Gastrocnemius medialis (tissue), 4 donors: ENCODE data around the gene SEPTIN12. TPM values are rescaled to one million over a fixed set of nuclear protein-coding genes. Genes with fewer than 3 reads are reported as not detected.

ENCODE experiments used
- ATAC-seq, 2 donors: fragments of 150-250 bp; one replicate each; pipeline ENCODE4 v1.9.1; 2016
- DNase-seq, 2 donors: peaks; one replicate each; pipeline ENCODE4 v3.0.0-alpha.2; 2019
- H3K27ac ChIP-seq, 4 donors: fragments of 200-600 bp; sonication (generic); 1 replicate in 1 of 4; 2 replicates in 3 of 4; pipeline ENCODE4 v1.5.1; 2016 to 2018; ENCODE audit warnings: mild to moderate bottlenecking in 2 of 4, moderate library complexity in 1 of 4
- H3K27me3 ChIP-seq, 3 donors: fragments of 200-600 bp; sonication (generic) in 2 of 3; 1 replicate in 1 of 3; 2 replicates in 2 of 3; pipeline versions ENCODE4 v1.5.1 to v1.6.0; 2016 to 2019; ENCODE audit warnings: mild to moderate bottlenecking in 1 of 3, moderate library complexity in 1 of 3
- H3K36me3 ChIP-seq, 2 donors: fragments of 200-600 bp; sonication (generic) in 1 of 2; one replicate each; pipeline ENCODE4 v1.5.1; 2017 to 2018
- H3K4me1 ChIP-seq, 2 donors: fragments of 200-600 bp; sonication (generic) in 1 of 2; one replicate each; pipeline ENCODE4 v1.5.1; 2016 to 2017; ENCODE audit warnings: mild to moderate bottlenecking in 2 of 2
- H3K4me3 ChIP-seq, 4 donors: fragments of 200-600 bp; sonication (generic) in 3 of 4; 1 replicate in 1 of 4; 2 replicates in 3 of 4; pipeline ENCODE4 v1.5.1; 2016 to 2019; ENCODE audit warnings: mild to moderate bottlenecking in 2 of 4
- H3K9me3 ChIP-seq, 3 donors: fragments of 200-600 bp; sonication (generic) in 2 of 3; 1 replicate in 1 of 3; 2 replicates in 2 of 3; pipeline ENCODE4 v1.5.1; 2016 to 2019
- POLR2A ChIP-seq, 2 donors: fragments of 450-650 bp; IDR thresholded peaks; one replicate each; pipeline ENCODE4 v1.6.1; 2017; ENCODE audit warnings: antibody characterized with exemption in 2 of 2, mild to moderate bottlenecking in 2 of 2, moderate library complexity in 2 of 2
- in situ Hi-C, 4 donors: fragments of 200-750 bp; cut with MboI; loops; one replicate each; pipeline versions ENCODE4 v1.15.0 to v1.8.0; 2017; ENCODE audit warnings: low sequenced_read_pairs in 4 of 4
- intact Hi-C: fragments of 100-400 bp; cut with DNase I; formaldehyde crosslinking; loops from one replicate; pipeline ENCODE4 v1.15.1; 2023; ENCODE audit warnings: low total_unique reads
- total RNA-seq, 4 donors: library from RNA; depleted of rRNA; stranded (reverse); fragments of >200 nt; gene quantifications; one replicate each; pipeline versions ENCODE4 v1.1.0 to v1.2.3, GENCODE V29; 2016
- TF ChIP-seq, protein P1 (sequence below), 5 experiments: fragments of 450-650 bp in 3 of 5; fragments of 200-600 bp in 2 of 5; sonication (generic) in 2 of 5; IDR thresholded peaks in 4 of 5; conservative IDR thresholded peaks in 1 of 5; 1 replicate in 4 of 5; 2 replicates in 1 of 5; pipeline ENCODE4 v1.5.1; 2016 to 2019; ENCODE audit warnings: antibody characterized with exemption in 5 of 5, mild to moderate bottlenecking in 3 of 5, moderate library complexity in 3 of 5

Gene SEPTIN12
- total RNA-seq, 4 donors from 2014 or later, result not detected

DNA sequence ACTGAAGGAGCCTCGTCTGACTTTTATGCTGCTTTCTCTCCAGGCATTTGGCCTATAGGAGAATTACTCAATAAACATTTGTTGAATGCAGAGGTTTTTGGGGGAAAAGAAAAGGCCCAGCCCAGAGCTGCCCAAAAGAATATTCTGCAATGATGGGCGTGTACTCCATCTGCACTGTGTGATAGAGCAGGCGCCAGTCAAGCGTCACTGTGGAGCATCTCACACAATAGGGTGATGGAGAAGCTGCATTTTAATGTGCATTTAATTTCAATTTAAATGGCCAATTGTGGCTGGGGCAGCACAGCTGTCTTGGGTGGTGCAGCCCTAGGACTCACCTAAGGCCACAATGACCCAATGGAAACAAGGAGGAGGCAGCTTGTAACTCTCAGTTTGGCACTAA, 38.4 kb upstream of the SEPTIN12 start:
- ATAC-seq, result no peak
- no peak overlapping the region for H3K4me3 ChIP-seq
- H3K27ac ChIP-seq, result peak overlapping the region in 3 of 4 donors; percentile 18 to 85 (median 39)
- H3K27me3 ChIP-seq, result no peaks in the 10 kb centered on the region
- DNase-seq, result no peak
- TF ChIP-seq POLR2A (IDR thresholded peaks at IDR 0.05), result no peak
- TF ChIP-seq, protein P1, sequence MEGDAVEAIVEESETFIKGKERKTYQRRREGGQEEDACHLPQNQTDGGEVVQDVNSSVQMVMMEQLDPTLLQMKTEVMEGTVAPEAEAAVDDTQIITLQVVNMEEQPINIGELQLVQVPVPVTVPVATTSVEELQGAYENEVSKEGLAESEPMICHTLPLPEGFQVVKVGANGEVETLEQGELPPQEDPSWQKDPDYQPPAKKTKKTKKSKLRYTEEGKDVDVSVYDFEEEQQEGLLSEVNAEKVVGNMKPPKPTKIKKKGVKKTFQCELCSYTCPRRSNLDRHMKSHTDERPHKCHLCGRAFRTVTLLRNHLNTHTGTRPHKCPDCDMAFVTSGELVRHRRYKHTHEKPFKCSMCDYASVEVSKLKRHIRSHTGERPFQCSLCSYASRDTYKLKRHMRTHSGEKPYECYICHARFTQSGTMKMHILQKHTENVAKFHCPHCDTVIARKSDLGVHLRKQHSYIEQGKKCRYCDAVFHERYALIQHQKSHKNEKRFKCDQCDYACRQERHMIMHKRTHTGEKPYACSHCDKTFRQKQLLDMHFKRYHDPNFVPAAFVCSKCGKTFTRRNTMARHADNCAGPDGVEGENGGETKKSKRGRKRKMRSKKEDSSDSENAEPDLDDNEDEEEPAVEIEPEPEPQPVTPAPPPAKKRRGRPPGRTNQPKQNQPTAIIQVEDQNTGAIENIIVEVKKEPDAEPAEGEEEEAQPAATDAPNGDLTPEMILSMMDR (IDR thresholded peaks at IDR 0.05 in 4 of 5, conservative IDR thresholded peaks at IDR 0.05 in 1 of 5), result no peak
- intact Hi-C loops, result no loop called here
- in situ Hi-C loops, result no loop called here
- peaks cover 63 to 65% of the 10 kb centered on the region in 2 donors for H3K4me1 ChIP-seq
- H3K36me3 ChIP-seq, result peaks cover 0 to 76% of the 10 kb centered on the region in 2 donors
- no peaks in the 10 kb centered on the region for H3K9me3 ChIP-seq

DNA sequence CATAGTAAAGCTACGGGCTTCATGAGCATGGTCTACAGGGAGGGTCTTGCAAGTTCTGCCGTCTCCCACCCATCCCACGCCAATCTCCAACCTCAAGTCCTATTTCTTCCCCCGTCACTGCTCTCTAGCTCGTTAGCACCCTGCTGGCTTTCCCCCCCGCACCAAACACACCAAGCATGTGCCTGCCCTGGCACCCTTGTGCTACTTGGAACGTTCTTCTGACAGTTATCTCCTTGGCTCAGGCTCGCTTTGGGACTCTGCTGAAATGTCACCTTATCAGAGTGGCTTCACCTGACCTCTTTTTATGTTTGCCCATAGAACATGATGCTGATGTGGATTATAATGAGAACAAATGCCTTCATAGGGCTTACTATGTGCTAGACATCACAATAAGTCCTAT, 37.1 kb upstream of the SEPTIN12 start:
- DNase-seq (peak; percentile 58), ATAC-seq (peak; percentile 45 to 76)
- Histone ChIP-seq H3K4me1 (peaks cover 53 to 59% of the 10 kb centered on the region in 2 donors), H3K27me3 (no peaks in the 10 kb centered on the region), H3K4me3 (no peak overlapping the region), H3K9me3 (no peaks in the 10 kb centered on the region), H3K27ac (peak overlapping the region; percentile 16 to 85 (median 38)), H3K36me3 (peaks cover 0 to 76% of the 10 kb centered on the region in 2 donors)
- in situ Hi-C loops, result no loop called here
- intact Hi-C loops, result no loop called here
- TF ChIP-seq, protein P1 (IDR thresholded peaks at IDR 0.05 in 4 of 5, conservative IDR thresholded peaks at IDR 0.05 in 1 of 5), result no peak
- TF ChIP-seq POLR2A (IDR thresholded peaks at IDR 0.05), result no peak

DNA sequence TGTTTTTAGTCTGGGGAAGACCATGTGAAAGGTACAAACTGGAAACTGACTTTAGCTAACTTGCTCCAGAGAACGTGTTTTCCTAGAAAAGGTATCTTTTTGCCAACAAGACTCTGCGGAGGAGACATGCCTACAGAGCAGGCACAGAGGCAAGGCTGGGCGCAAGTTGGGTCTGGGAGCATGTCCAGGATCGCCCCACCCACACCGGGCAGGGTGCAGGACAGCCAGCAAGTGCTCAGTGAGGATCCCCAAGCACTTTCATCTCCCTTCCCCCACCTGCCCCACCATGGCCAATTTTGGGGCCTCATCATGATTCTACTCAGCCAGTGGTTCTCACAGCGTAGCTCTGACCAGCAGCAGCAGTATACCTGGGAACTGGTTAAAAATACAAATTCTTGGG, 32.5 kb upstream of the SEPTIN12 start:
- no peak for DNase-seq
- H3K36me3 ChIP-seq, result peaks cover 0 to 88% of the 10 kb centered on the region in 2 donors
- intact Hi-C loops, result no loop called here

DNA sequence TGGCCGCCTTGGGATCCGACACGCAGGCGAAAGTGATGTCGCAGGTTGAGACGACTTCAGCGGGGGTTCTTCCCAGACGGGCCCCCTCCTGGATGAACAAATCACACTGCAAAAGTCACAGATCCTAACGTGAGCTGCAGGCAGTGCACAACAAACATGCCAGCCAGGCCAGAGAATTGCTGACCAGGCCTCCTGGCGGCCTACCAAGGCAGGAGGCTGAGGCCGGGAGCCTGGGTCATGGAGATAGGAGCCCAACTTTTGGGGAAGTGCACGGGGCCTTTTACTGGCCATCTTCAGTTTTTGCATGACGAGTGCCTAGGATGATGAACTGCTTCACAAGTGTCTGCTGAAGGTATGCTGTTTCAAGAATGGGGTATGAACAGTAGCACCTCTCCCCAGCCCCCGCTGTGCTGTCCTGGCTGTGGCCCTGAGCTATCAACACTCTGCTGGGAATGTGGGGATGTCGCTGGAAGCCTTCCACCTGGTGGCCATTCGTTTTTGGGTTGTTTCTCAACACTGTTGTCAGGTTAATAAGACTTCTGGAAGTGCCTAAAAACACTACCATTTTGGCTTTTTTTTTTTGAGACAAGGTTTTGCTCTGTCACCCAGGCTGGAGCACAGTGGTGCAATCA, 26.5 kb upstream of the SEPTIN12 start:
- H3K9me3 ChIP-seq, result no peaks in the 10 kb centered on the region
- TF ChIP-seq POLR2A (IDR thresholded peaks at IDR 0.05), result no peak
- TF ChIP-seq, protein P1 (IDR thresholded peaks at IDR 0.05 in 4 of 5, conservative IDR thresholded peaks at IDR 0.05 in 1 of 5), result peak in 1 of 5 experiments; percentile 10
- H3K27ac ChIP-seq, result peak overlapping the region; percentile 88 to 92 (median 90)
- H3K4me3 ChIP-seq, result no peak overlapping the region
- DNase-seq, result peak; percentile 61 to 73
- peaks cover 19% of the 10 kb centered on the region in 2 donors for H3K4me1 ChIP-seq
- intact Hi-C loops (no loop called here), in situ Hi-C loops (no loop called here)
- peak; percentile 73 to 82 for ATAC-seq
- no peaks in the 10 kb centered on the region for H3K27me3 ChIP-seq
- H3K36me3 ChIP-seq, result peaks cover 0 to 78% of the 10 kb centered on the region in 2 donors

More for the DNA sequence above, 32.5 kb upstream of the SEPTIN12 start:
- Histone ChIP-seq H3K4me1 (peaks cover 7 to 16% of the 10 kb centered on the region in 2 donors), H3K27ac (peak overlapping the region in 2 of 4 donors; percentile 16 to 33), H3K27me3 (no peaks in the 10 kb centered on the region), H3K9me3 (no peaks in the 10 kb centered on the region), H3K4me3 (no peak overlapping the region)
- in situ Hi-C loops, result no loop called here
- TF ChIP-seq POLR2A (IDR thresholded peaks at IDR 0.05), result no peak
- TF ChIP-seq, protein P1 (IDR thresholded peaks at IDR 0.05 in 4 of 5, conservative IDR thresholded peaks at IDR 0.05 in 1 of 5), result no peak
- ATAC-seq, result no peak
